Nephron (organoid): ENCODE results near the gene C6orf120.

Source experiments
- H3K27ac Mint-ChIP-seq, 3 experiments: 2 replicates each; pipeline ENCODE4 v1.8.0; 2020; ENCODE audit warnings: mixed read lengths in 3 of 3, mild to moderate bottlenecking in 2 of 3, moderate library complexity in 1 of 3
- H3K27me3 Mint-ChIP-seq: 2 replicates; pipeline ENCODE4 v1.8.0; 2021; ENCODE audit warnings: low read depth, mild to moderate bottlenecking, moderate library complexity, mixed read lengths
- H3K36me3 Mint-ChIP-seq: 2 replicates; pipeline ENCODE4 v1.8.0; 2020; ENCODE audit warnings: low read depth, mixed read lengths
- H3K4me1 Mint-ChIP-seq: 2 replicates; pipeline ENCODE4 v1.8.0; 2020; ENCODE audit warnings: mixed read lengths
- H3K4me3 Mint-ChIP-seq, 3 experiments: 2 replicates each; pipeline ENCODE4 v1.8.0; 2020; ENCODE audit warnings: mild to moderate bottlenecking in 3 of 3, mixed read lengths in 3 of 3, moderate library complexity in 2 of 3
- H3K9me3 Mint-ChIP-seq: 2 replicates; pipeline ENCODE4 v1.8.0; 2020; ENCODE audit warnings: mixed read lengths
- CTCF ChIP-seq, 3 experiments: fragments of 200-600 bp; sonication (generic); IDR thresholded peaks; one replicate each; pipeline ENCODE4 v1.5.0; 2021; ENCODE audit warnings: antibody characterized with exemption in 3 of 3; ENCODE audit not compliant: unreplicated experiment in 3 of 3

The C6orf120 gene

GRCh38 chr6:169751242-169752073 is 49.5 kb downstream of the C6orf120 start, which contains the start of the genes DYNLT2 and ERMARD:
TSS of gene DYNLT2 (minus strand) at chr6:169751572. CDS start at chr6:169751458, 114 bp downstream.
TSS of gene ERMARD (plus strand) at chr6:169751622. CDS start at chr6:169751658, 36 bp downstream.
- H3K4me3 Mint-ChIP-seq = peak within 1 kb of the TSS; percentile 98 to 99 (median 98)
- peak within 1 kb of the TSS; percentile 91 to 99 (median 98) for H3K27ac Mint-ChIP-seq
- peak in 1 of 3 experiments; percentile 25 for TF ChIP-seq CTCF (IDR thresholded peaks at IDR 0.05; ENCODE audit: unreplicated experiment in 3 of 3)
- H3K4me1 Mint-ChIP-seq = peaks cover 32% of the 10 kb centered on the region
- peaks cover 15% of the 10 kb centered on the region for H3K36me3 Mint-ChIP-seq
- no peaks in the 10 kb centered on the region for H3K27me3 Mint-ChIP-seq
- H3K9me3 Mint-ChIP-seq = peaks cover 12% of the 10 kb centered on the region

- Mint-ChIP-seq H3K4me3 (peak overlapping the region; percentile 92 to 98 (median 98)), H3K36me3 (peaks cover 18% of the 10 kb centered on the region), H3K4me1 (peaks cover 32% of the 10 kb centered on the region), H3K9me3 (peaks cover 8% of the 10 kb centered on the region), H3K27me3 (no peaks in the 10 kb centered on the region), H3K27ac (peak overlapping the region; percentile 91 to 99 (median 98))
- TF ChIP-seq CTCF (IDR thresholded peaks at IDR 0.05; ENCODE audit: unreplicated experiment in 3 of 3) = no peak
Observed at GRCh38 chr6:169752074-169752623, 50.2 kb downstream of the C6orf120 start.
